Stimulated activated CD4-positive, alpha-beta T cell treated with anti-CD3 and anti-CD28 coated beads, TNF-alpha, amount 100 ng/mL, for 4 hours (primary cell): Measurements from ENCODE around the gene SNORC.

Source experiments
- DNase-seq, 3 experiments: peaks; one replicate each; pipeline ENCODE4 v3.0.0-alpha.2; 2020; ENCODE audit warnings: low read depth in 3 of 3

Gene SNORC

DNA sequence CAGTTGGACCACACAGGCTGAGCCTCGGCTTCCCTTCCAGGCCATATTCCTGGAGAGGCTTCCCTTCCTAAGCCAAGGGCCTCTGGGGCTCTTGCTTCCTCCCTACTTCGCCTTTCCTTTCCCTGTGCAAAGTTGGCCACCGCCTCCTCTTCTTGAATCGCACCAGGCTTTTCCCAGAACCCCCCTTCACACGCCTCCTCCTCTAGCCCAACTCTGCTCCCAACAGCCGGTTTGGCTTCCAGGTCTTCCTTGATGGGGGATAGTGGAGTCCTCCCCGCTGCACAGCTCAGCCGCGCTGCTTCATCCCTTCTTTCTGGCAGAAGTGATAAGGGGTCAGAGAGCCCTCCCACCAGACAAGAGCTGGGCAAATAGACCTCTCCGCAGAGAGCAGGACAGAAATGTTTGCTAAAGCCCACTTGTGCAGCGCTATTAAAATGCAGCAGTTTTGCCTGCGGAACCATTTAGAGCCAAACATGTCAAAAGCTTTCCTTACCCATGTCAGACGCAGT is 56.4 kb downstream of the SNORC start:
- no peak for DNase-seq

DNA sequence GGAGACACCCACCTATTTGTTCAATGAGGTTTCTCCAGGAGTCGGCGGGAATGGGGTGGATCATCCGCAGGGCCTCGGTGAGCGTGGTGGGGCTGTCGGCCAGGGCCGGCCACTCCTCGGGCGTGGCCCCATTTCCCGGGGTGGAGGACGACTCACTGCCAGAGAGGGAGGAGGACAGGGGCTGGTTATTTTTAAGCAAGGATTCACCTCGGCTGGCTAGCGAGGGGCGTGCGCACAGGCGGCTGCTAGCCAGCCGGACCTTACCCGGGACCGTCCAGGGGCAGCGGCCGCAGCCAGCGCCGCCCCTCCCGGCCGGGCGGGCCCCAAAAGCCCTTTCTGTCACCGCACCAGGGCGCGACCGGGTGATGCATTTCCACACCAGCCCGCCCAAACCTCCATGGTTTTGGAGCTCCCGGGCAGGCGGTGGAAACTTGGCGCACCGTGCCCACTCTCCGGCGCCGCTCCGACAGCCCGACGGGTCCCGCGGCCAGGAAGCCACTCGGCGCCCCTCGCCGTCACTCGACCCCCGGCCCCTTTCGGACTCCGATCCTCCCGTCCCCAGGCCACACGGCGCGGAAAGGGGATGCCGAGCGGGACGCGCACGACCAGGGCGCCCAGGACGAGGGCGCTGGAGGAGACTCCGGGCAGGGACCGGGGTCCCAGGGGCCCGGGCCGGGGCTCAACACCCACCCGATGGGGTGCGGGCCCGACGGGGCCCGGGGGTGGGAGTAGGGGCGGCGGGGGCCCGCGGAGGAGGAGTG is 57.1 kb downstream of the SNORC start:
- no peak for DNase-seq

DNA sequence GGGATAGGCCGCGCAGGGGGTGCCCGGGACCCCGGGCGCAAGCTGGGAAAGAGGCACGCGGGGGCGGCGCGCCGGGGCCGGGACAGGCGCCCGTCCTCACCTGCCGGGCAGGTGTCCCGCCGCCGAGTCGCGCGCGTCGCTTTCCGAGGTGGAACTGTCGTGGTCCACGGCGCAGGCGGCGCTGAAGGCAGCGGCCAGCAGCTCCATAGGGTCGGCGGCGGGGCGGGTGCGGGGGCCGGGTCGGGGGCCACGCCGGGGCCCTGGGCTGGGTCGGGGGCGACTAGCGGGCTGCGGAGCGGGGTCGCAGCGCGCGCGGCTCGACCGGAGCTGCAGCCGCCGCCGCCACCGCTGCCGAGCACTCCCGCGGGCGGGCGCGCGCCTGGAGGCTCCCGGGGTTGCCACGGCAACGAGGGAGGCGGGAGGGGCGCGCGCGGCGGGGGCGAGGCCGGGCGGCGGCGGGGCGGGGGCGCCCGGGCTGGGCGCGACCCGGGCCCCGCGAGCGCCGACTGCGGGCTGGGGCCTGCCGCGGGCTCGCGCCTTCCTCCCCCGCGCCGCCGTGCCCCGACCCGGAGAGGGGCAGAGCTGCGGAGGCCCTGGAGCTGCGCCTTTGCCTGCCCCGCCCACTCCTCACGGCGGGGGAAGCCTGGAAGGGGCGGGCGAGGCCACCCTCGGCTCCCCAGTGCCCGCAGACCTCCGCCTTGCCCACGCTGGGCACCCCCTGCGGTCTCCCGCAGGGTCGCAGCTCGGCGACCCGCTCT is 57.9 kb downstream of the SNORC start:
- no peak for DNase-seq
